ENCODE results near the gene KCNT1. TPM values are rescaled to one million over a fixed set of nuclear protein-coding genes. Genes with fewer than 3 reads are reported as not detected.

The KCNT1 gene
- total and polyA plus RNA-seq, 2 donors (not counting 3 experiments of a cell fraction or from before 2014, with no cell fraction given): not detected

GRCh38 chr9:135791431-135792267 lies 89.7 kb downstream of the KCNT1 start:
- Histone ChIP-seq H2AFZ (ENCODE audit: low read depth, low read length) (no peak overlapping the region), H3K4me1 (ENCODE audit: control insufficient read depth, extremely low read depth, insufficient read depth, low read length) (no peaks in the 10 kb centered on the region), H3K4me2 (ENCODE audit: insufficient read depth, low read length) (no peak overlapping the region), H3K9me3 (replicated peaks; ENCODE audit: control insufficient read depth, insufficient read depth, low read length) (no peaks in the 10 kb centered on the region), H3K27ac (ENCODE audit: insufficient read depth, low read depth, low read length) (no peak overlapping the region), H3K27me3 (ENCODE audit: control insufficient read depth in 2 of 2, insufficient read depth in 2 of 2, low read length in 2 of 2) (no peaks in the 10 kb centered on the region), H3K9me1 (replicated peaks; ENCODE audit: control insufficient read depth, extremely low read depth, insufficient read depth, low read length) (no peaks in the 10 kb centered on the region), H4K20me1 (replicated peaks; ENCODE audit: control insufficient read depth, extremely low read depth, insufficient read depth, low read length) (no peaks in the 10 kb centered on the region), H3K9ac (replicated peaks; ENCODE audit: extremely low read depth, insufficient read depth, low read length) (no peak overlapping the region), H3K79me2 (ENCODE audit: control insufficient read depth, insufficient read depth, low read length) (no peaks in the 10 kb centered on the region), H3K36me3 (ENCODE audit: control insufficient read depth in 2 of 2, extremely low read depth in 1 of 2, insufficient read depth in 2 of 2, low read length in 2 of 2) (no peaks in the 10 kb centered on the region), H3K4me3 (replicated peaks in 1 of 3; ENCODE audit: insufficient read depth in 1 of 3, low read depth in 1 of 3, low read length in 3 of 3) (no peak overlapping the region)
- no TSS peak for BruUV-seq (replicated peaks)
- CTCF ChIA-PET: no interaction called here
- POLR2A ChIA-PET: no interaction called here
- intact Hi-C loops (cut with micrococcal nuclease): no loop called here
- dilution Hi-C loops (cut with MboI; ENCODE audit: extremely low pct_ligation_motif_present, low sequenced_read_pairs): no loop called here
- DNase-seq (ENCODE audit: low read depth, low spot score) (no peak), FAIRE-seq (no peak)
- TF ChIP-seq MYC (IDR thresholded peaks at IDR 0.05; ENCODE audit: low read depth, low read length): no peak
- no peak for TF ChIP-seq FOS (IDR thresholded peaks at IDR 0.05; ENCODE audit: borderline replicate concordance, insufficient read depth, low read length)
- no peak for TF ChIP-seq EZH2 (IDR thresholded peaks at IDR 0.05; ENCODE audit: borderline replicate concordance, low read depth, low read length, severe bottlenecking)
- no peak for TF ChIP-seq MAX (IDR thresholded peaks at IDR 0.05; ENCODE audit: insufficient read depth, insufficient read length)
- no peak for TF ChIP-seq GATA2 (IDR thresholded peaks at IDR 0.05; ENCODE audit: insufficient read depth, insufficient read length, low read depth, low read length)
- TF ChIP-seq JUN (IDR thresholded peaks at IDR 0.05; ENCODE audit: borderline replicate concordance, insufficient read depth, insufficient read length, low read depth): no peak
- TF ChIP-seq CTCF (IDR thresholded peaks at IDR 0.05; ENCODE audit: extremely low read depth in 1 of 2, insufficient read depth in 1 of 2, low read depth in 1 of 2, low read length in 2 of 2): no peak
- no peak for TF ChIP-seq POLR2AphosphoS5 (IDR thresholded peaks at IDR 0.05; ENCODE audit: insufficient read depth, low read depth, low read length)
- no peak for TF ChIP-seq POLR2A (IDR thresholded peaks at IDR 0.05; ENCODE audit: low read depth, low read length)
